Measurements from ENCODE around the gene CHRM5.
"Not testable (repeated sequence)": the region's sequence is repeated elsewhere in the genome, so short reads cannot be mapped to it uniquely, and the experiment has no call there.

CHRM5 gene

GRCh38 chr15:34031987-34032760 is 63.9 kb downstream of the CHRM5 start:
- intact Hi-C loops (cut with DNase I) = no loop called here
- no peak for DNase-seq

DNA sequence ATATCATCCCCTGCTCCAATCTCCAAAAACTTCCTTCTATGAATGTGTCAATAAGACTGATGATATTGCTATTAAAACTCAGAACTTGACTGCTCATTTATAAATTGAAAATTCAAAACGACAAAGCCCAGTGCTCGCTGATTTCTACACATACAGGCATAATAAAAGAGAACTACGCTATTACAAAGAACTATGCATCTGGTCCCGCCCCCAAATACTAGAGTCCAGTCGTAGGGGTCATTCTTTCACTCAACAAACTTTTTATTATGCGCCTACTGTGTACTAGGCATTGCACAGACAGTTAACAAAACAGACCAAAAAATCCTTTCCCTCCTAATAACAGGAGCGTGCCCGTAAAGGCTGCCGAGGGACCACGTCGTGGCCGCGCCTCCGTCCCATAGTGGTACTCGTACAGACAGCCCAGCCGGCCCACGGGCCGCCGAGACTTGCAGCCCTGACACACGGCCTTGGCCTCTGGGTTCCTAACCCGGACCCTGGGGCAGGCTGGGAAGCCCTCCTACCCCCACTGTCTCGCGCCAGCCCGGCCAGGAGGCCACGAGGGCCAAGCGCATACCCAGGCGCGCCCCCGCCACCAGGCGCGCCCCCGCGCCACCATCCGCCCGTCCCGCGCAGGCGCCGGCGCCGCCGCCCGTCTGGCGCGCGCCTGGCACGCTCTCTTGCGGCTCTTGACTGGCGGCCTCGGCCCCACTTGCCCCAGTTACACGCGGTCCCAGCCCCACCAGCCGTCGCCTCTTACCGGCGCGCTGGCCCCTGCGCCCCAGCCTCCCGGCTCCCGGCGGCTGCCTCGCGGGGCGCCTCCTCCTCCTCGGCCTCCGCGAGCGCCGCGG is 70.0 kb downstream of the CHRM5 start:
- intact Hi-C loops (cut with DNase I) = loop anchor here (2.0 kb wide), 1 partner anchor 63 kb away; the partner anchor contains the start of gene EMC7
- peak; percentile 30 to 92 (median 82) for DNase-seq

- intact Hi-C loops (cut with DNase I) = loop anchor here (2.0 kb wide), 1 partner anchor 62 kb away; the partner anchor contains the start of gene EMC7
Measured at GRCh38 chr15:34038871-34039789, 70.8 kb downstream of the CHRM5 start, which contains the start of gene AVEN. Gene AVEN (minus strand): TSS chr15:34039204. CDS start chr15:34039046, 158 bp downstream.

GRCh38 chr15:34039790-34040113 is 71.5 kb downstream of the CHRM5 start:
- DNase-seq = no peak
- intact Hi-C loops (cut with DNase I) = loop anchor here (2.0 kb wide), 1 partner anchor 61 kb away; the partner anchor contains the start of gene EMC7

More at GRCh38 chr15:34038871-34039789, 70.8 kb downstream of the CHRM5 start, which contains the start of gene AVEN:
- peak in 37 of 42 donors; percentile 20 to 75 (median 49) for DNase-seq

DNA sequence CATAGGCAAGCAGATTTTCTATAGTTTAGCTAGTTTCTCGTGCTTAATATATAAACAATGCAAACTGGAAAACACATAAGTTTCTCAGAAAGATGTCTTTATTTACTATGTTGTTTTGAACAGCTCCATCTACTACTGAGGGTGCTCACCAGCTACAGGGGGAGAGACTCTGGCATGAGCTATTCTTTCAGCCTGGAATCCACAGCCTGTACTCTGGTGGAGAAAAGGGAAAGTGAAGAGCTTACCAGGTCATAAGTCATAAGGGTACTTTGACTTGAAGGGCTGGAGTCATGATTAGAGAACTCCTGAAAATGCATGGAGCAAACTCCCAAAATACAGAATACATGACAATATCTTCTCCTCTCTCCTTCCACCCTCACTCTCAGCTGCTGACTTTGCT is 75.1 kb downstream of the CHRM5 start:
- DNase-seq = no peak
- intact Hi-C loops (cut with DNase I) = no loop called here

- intact Hi-C loops (cut with DNase I) = no loop called here
- peak in 11 of 42 donors; percentile 13 to 62 (median 25) for DNase-seq
Measured at GRCh38 chr15:34043813-34044212, 75.5 kb downstream of the CHRM5 start.

DNA sequence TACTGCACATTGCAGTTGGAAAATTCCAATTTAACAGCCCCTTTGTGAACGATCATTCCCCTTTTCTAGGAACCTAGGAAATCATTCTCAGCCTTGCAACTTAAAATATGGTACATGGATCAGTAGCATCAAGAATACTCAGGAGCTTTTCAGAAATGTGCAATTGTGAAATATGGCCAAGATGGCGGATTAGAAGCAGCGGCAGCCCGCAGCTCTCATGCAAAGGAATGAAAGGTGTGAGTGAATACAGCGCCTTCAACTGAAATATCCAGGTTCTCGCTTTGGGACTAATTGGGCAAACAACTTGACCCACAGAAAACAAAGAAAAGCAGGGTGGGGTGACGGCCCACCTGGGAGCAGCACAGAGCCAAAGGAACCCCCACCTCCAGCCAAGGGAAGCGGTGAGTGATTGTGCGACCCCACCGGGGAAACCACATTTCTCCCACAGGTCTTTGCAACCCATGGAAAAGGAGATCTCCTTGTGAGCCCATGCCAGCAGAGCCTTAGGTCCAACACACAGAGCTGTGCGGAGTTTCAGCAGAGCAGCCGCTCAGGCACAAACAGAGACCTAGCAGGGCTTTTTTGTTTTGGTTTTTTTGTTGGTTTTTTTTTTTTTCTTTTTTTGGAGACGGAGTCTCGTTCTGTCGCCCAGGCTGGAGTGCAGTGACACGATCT is 78.3 kb downstream of the CHRM5 start:
- intact Hi-C loops (cut with DNase I) = no loop called here
- DNase-seq = no peak

GRCh38 chr15:34047893-34048775 is 79.8 kb downstream of the CHRM5 start:
- intact Hi-C loops (cut with DNase I) = no loop called here
- DNase-seq = no peak

DNA sequence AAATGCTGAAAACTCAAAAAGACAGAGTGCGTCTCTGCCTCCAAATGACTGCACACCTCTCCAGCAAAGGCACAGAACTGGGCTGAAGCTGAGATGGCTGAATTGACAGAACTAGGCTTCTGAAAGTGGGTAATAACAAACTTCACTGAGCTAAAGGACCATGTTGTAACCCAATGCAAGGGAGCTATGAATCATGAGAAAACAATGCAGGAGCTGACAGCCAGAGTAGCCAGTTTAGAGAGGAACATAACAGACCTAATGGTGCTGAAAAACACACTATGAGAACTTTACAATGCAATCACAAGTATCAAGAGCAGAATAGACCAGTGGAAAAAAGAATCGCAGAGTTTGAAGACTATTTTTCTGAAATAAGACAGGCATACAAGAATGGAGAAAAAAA is 80.8 kb downstream of the CHRM5 start:
- intact Hi-C loops (cut with DNase I) = no loop called here
- no peak for DNase-seq

DNA sequence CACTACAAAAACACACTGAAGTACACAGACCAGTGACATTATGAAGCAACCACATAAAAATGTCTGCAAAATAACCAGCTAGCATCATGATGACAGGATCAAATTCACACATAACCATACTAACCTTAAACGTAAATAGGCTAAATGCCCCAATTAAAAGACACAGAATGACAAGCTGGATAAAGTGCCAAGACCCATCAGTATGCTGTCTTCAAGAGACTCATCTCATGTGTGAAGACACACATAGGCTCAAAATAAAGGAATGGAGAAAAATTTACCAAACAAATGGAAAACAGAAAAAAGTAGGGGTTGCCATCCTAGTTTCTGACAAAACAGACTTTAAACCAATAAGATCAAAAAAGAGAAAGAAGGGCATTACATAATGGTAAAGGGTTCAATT is 82.1 kb downstream of the CHRM5 start:
- intact Hi-C loops (cut with DNase I); DNase-seq: not testable (repeated sequence)

GRCh38 chr15:34054081-34054707 is 85.9 kb downstream of the CHRM5 start:
- intact Hi-C loops (cut with DNase I) = no loop called here

DNA sequence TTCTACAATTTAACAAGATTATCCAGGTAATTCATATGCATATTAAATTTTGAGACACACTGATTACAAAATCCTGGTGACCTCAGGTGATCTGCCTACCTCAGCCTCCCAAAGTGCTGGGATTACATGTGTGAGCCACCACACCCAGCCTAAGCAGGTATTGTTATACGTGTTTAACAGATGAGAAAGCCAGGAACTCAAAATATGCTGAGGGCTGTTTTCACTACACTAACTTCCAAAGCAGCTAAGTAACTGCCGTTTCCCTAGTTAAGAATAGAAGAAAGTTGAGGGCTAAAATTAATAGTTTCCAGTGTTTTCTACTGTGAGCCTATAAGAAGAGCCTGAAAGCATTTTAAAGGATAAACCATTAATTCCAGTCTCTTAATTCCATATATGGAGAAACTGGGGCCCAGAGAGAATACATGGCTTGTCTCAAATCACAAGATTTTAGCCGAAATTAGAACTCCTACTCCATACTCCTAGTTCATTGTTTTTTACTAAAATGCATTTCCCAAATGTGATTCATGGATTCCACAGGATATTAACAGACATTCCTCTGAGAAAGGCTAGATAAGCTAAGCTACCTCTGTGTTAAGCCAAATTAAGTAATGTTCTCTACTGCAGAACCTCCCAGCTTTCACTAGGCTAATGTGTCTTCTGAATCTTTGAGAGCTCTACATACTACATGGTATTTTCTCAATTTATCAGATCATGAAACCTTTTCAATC is 87.7 kb downstream of the CHRM5 start:
- no peak for DNase-seq

More at GRCh38 chr15:34054081-34054707, 85.9 kb downstream of the CHRM5 start:
- no peak for DNase-seq

GRCh38 chr15:34056911-34057310 is 88.6 kb downstream of the CHRM5 start:
- intact Hi-C loops (cut with DNase I) = no loop called here
- no peak for DNase-seq

More for the DNA sequence above, 87.7 kb downstream of the CHRM5 start:
- intact Hi-C loops (cut with DNase I) = no loop called here

GRCh38 chr15:34059476-34059875 is 91.2 kb downstream of the CHRM5 start:
- intact Hi-C loops (cut with DNase I) = no loop called here

GRCh38 chr15:34059946-34060345 is 91.6 kb downstream of the CHRM5 start:
- intact Hi-C loops (cut with DNase I) = loop anchor here (5.0 kb wide), 1 partner anchor 152 kb away; the partner anchor contains the start of gene KATNBL1
- DNase-seq = no peak

More at GRCh38 chr15:34059476-34059875, 91.2 kb downstream of the CHRM5 start:
- DNase-seq = no peak

DNA sequence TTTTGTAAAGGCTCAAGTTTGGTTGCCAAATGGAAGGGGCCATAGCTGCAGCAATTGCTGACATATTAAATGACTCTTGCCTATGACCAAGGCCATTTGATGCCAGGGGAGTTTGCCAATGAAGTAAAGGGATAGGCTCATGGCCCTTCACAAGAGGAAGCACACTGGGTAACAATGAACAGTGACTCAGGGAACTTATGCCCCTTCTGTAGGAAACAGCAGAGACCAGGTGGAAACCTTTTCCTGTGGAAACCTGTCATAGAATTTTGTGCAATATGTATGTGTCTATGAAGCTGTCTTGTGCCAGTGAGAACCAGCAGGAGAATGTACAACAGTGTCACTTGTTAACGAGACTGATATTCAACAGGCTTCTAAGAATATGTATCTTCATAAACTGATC is 96.1 kb downstream of the CHRM5 start:
- DNase-seq = no peak
- intact Hi-C loops (cut with DNase I) = loop anchor here (5.0 kb wide), 1 partner anchor 148 kb away; the partner anchor contains the start of gene KATNBL1
